Stimulated activated CD4-positive, alpha-beta T cell treated with anti-CD3 and anti-CD28 coated beads, TNF-alpha, amount 100 ng/mL, for 48 hours (primary cell): ENCODE results near the gene RANBP6.

Experiments
- DNase-seq, 3 donors: peaks; one replicate each; pipeline ENCODE4 v3.0.0-alpha.2; 2020; ENCODE audit warnings: low read depth in 3 of 3

RANBP6 gene

GRCh38 chr9:6007058-6007769, 8.2 kb downstream of the RANBP6 start:
- DNase-seq: peak; percentile 92 to 95 (median 93)

GRCh38 chr9:6006749-6007057, 8.7 kb downstream of the RANBP6 start:
- no peak for DNase-seq

GRCh38 chr9:6000955-6001354, 14.5 kb downstream of the RANBP6 start:
- DNase-seq: no peak

GRCh38 chr9:5999443-6000101, 15.9 kb downstream of the RANBP6 start:
- DNase-seq: no peak

- DNase-seq: no peak
Observed at GRCh38 chr9:5994493-5994892, 20.9 kb downstream of the RANBP6 start.

- no peak for DNase-seq
Observed at GRCh38 chr9:5988265-5988664, 27.2 kb downstream of the RANBP6 start.

- DNase-seq: no peak
Observed at GRCh38 chr9:5983042-5983441, 32.4 kb downstream of the RANBP6 start.

GRCh38 chr9:5982317-5982716, 33.1 kb downstream of the RANBP6 start:
- DNase-seq: no peak

- no peak for DNase-seq
Observed at GRCh38 chr9:5978523-5978922, 36.9 kb downstream of the RANBP6 start.

GRCh38 chr9:5976674-5977397, 38.6 kb downstream of the RANBP6 start:
- DNase-seq: no peak

GRCh38 chr9:5971740-5972139, 43.7 kb downstream of the RANBP6 start:
- DNase-seq: no peak
